ENCODE data around the gene PPL.

- no peak for TF ChIP-seq CTCF (IDR thresholded peaks at IDR 0.05; ENCODE audit: extremely low read depth in 1 of 2, insufficient read depth in 1 of 2, low read depth in 1 of 2, low read length in 2 of 2)
- no peak for TF ChIP-seq POLR2A (IDR thresholded peaks at IDR 0.05; ENCODE audit: low read depth, low read length)
- TF ChIP-seq, protein P1, sequence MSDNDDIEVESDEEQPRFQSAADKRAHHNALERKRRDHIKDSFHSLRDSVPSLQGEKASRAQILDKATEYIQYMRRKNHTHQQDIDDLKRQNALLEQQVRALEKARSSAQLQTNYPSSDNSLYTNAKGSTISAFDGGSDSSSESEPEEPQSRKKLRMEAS (IDR thresholded peaks at IDR 0.05; ENCODE audit: insufficient read depth, insufficient read length), result no peak
- TF ChIP-seq POLR2AphosphoS5 (IDR thresholded peaks at IDR 0.05; ENCODE audit: insufficient read depth, low read depth, low read length), result no peak
- no peak for TF ChIP-seq EZH2 (IDR thresholded peaks at IDR 0.05; ENCODE audit: borderline replicate concordance, low read depth, low read length, severe bottlenecking)
- TF ChIP-seq MYC (IDR thresholded peaks at IDR 0.05; ENCODE audit: low read depth, low read length), result no peak
- no peak for TF ChIP-seq JUN (IDR thresholded peaks at IDR 0.05; ENCODE audit: borderline replicate concordance, insufficient read depth, insufficient read length, low read depth)
These were observed 36.9 kb downstream of the PPL start for GRCh38 chr16:4900036-4900435.
